Mucosa of stomach (tissue), 1 donor: ENCODE measurements around the gene SLU7.

Experiments used
- H3K27me3 ChIP-seq: one replicate; pipeline ENCODE4 v1.7.0; 2013; ENCODE audit warnings: mild to moderate bottlenecking, low read length; ENCODE audit not compliant: control insufficient read depth, insufficient read depth
- H3K36me3 ChIP-seq: one replicate; pipeline ENCODE4 v1.7.0; 2013; ENCODE audit warnings: low read length; ENCODE audit not compliant: control insufficient read depth, insufficient read depth
- H3K4me1 ChIP-seq: one replicate; pipeline ENCODE4 v1.7.0; 2013; ENCODE audit warnings: mild to moderate bottlenecking, low read length; ENCODE audit not compliant: control insufficient read depth, insufficient read depth
- H3K4me3 ChIP-seq: one replicate; pipeline ENCODE4 v1.7.0; 2013; ENCODE audit warnings: low read length
- H3K9ac ChIP-seq: one replicate; pipeline ENCODE4 v1.7.0; 2013; ENCODE audit warnings: mild to moderate bottlenecking, low read length, moderate library complexity
- H3K9me3 ChIP-seq: one replicate; pipeline ENCODE4 v1.7.0; 2013; ENCODE audit warnings: mild to moderate bottlenecking, low read length, moderate library complexity; ENCODE audit not compliant: control insufficient read depth
- donor health status: Pancreatic carcinoma.

SLU7 gene

GRCh38 chr5:160458806-160459800, 40.2 kb upstream of the SLU7 start:
- H3K36me3 ChIP-seq: no peaks in the 10 kb centered on the region
- peaks cover 6% of the 10 kb centered on the region for H3K4me1 ChIP-seq
- no peak overlapping the region for H3K4me3 ChIP-seq
- no peaks in the 10 kb centered on the region for H3K27me3 ChIP-seq
- H3K9ac ChIP-seq: no peak overlapping the region
- H3K9me3 ChIP-seq: no peaks in the 10 kb centered on the region

GRCh38 chr5:160457252-160457651, 38.4 kb upstream of the SLU7 start:
- Histone ChIP-seq H3K27me3 (no peaks in the 10 kb centered on the region), H3K4me1 (no peaks in the 10 kb centered on the region), H3K9me3 (no peaks in the 10 kb centered on the region), H3K4me3 (no peak overlapping the region), H3K9ac (no peak overlapping the region), H3K36me3 (no peaks in the 10 kb centered on the region)

DNA sequence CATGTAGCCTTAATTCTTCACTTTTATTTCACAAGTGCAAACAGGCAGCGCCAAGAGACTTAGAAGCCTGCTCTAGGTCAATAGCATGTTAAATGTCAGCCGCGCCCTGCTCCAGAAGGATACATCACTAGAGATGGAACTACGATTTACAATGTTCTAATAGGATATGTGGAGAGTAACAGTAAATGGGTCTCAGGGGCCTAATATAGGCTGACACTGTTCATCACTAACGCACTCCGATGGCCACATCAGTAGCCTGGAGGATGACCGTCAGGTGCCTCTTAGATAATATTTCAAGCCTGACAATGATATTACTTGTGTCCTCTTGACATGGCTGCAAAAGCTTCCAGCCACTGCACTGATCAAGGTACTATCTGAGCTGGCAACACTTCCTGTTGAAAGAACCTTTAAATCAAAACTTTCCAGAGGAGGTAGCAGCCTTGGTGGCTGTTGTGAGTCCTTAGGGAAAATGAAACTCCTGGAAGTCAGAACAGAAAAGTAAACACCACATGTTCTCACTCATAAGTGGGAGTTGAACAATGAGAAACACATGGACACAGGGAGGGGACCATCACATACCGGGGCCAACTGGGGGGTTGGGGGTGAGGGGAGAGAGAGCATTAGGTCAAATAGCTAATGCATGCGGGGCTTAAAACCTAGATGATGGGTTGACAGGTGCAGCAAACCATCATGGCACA, 37.7 kb upstream of the SLU7 start:
- no peaks in the 10 kb centered on the region for H3K4me1 ChIP-seq
- no peak overlapping the region for H3K9ac ChIP-seq
- H3K4me3 ChIP-seq: no peak overlapping the region
- no peaks in the 10 kb centered on the region for H3K27me3 ChIP-seq
- no peaks in the 10 kb centered on the region for H3K36me3 ChIP-seq
- no peaks in the 10 kb centered on the region for H3K9me3 ChIP-seq

DNA sequence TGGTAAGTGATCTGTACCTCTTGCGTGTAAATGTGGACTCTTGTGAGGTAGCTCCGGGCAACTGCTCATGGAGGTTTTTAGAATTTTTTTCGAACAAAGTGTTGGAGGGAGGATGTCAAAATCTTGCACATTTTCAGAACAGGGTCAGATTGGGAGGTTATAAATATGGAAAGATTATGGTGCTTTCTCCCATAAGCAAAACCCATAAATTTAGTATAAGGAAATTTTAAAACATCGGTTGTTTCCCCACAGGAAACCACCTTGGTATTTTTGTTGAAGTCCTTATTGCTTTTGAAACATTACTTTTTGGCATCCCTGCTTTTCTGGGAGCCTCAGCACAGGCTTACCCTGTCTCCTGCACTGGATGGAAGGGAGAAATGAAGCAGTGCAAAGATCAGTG, 36.7 kb upstream of the SLU7 start:
- Histone ChIP-seq H3K4me1 (no peaks in the 10 kb centered on the region), H3K9me3 (no peaks in the 10 kb centered on the region), H3K36me3 (no peaks in the 10 kb centered on the region), H3K9ac (no peak overlapping the region), H3K4me3 (no peak overlapping the region), H3K27me3 (no peaks in the 10 kb centered on the region)

DNA sequence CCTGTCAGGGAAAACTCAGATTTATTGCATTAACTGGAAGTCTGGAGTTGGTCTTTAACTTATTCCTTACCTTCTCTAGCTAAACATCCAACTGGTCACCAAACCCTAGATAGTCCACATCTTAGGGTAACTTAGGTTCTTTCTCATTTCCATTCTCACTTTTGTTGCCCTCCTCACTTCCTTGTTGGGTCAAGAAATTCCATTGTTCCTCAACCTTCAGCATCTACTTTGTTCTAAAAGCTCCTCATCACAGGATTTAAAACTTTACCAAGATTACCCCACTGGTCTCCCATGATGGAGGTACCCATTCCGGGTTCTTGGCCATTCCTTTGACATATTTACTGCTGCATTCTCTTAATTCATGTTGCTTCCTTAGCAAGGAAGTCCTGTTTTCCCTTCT, 34.9 kb upstream of the SLU7 start:
- Histone ChIP-seq H3K27me3 (no peaks in the 10 kb centered on the region), H3K9ac (no peak overlapping the region), H3K4me1 (no peaks in the 10 kb centered on the region), H3K4me3 (no peak overlapping the region), H3K36me3 (no peaks in the 10 kb centered on the region), H3K9me3 (no peaks in the 10 kb centered on the region)

DNA sequence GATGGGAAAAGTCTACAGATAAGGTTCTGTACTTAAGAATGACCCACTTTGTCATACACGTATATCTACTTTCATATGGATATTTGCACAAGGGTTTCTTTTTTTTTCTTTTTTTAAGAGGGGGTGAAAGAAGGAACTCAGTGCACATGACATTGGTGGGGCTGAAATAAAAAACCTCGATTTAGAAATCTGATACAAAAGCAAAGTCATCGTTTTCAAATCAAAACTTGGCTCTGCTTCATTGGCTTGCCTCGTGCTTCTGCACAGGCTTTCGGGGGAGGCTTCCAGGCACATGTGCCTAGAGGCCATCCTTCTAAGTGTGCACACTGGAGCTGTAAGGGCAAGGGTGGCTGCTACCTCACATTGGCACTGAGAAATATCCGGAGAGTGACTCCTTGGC, 33.9 kb upstream of the SLU7 start:
- Histone ChIP-seq H3K9me3 (no peaks in the 10 kb centered on the region), H3K4me3 (no peak overlapping the region), H3K27me3 (no peaks in the 10 kb centered on the region), H3K36me3 (no peaks in the 10 kb centered on the region), H3K9ac (no peak overlapping the region), H3K4me1 (no peaks in the 10 kb centered on the region)

DNA sequence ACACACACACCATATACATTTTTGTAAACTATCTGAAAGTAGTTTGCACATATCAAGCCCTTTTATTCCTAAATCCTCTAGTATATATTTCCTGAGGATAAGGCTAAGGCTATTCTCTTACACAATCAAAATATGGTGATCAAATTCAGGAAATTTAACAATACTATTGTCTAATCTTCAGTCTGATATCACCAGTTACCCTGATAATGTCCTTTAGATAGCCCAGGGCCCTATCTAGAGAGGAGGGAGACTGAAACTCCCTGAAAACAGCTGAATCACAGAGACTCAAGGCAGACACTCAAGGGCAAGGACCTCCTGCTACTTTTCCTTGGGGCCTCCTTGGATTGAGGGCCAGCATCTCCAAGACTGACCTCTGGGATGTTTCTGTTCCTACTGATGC, 33.2 kb upstream of the SLU7 start:
- no peaks in the 10 kb centered on the region for H3K36me3 ChIP-seq
- H3K4me3 ChIP-seq: no peak overlapping the region
- H3K9ac ChIP-seq: no peak overlapping the region
- H3K4me1 ChIP-seq: no peaks in the 10 kb centered on the region
- no peaks in the 10 kb centered on the region for H3K27me3 ChIP-seq
- H3K9me3 ChIP-seq: no peaks in the 10 kb centered on the region

GRCh38 chr5:160451281-160451680, 32.4 kb upstream of the SLU7 start:
- Histone ChIP-seq H3K9me3 (no peaks in the 10 kb centered on the region), H3K4me3 (no peak overlapping the region), H3K9ac (no peak overlapping the region), H3K4me1 (no peaks in the 10 kb centered on the region), H3K27me3 (no peaks in the 10 kb centered on the region), H3K36me3 (no peaks in the 10 kb centered on the region)

DNA sequence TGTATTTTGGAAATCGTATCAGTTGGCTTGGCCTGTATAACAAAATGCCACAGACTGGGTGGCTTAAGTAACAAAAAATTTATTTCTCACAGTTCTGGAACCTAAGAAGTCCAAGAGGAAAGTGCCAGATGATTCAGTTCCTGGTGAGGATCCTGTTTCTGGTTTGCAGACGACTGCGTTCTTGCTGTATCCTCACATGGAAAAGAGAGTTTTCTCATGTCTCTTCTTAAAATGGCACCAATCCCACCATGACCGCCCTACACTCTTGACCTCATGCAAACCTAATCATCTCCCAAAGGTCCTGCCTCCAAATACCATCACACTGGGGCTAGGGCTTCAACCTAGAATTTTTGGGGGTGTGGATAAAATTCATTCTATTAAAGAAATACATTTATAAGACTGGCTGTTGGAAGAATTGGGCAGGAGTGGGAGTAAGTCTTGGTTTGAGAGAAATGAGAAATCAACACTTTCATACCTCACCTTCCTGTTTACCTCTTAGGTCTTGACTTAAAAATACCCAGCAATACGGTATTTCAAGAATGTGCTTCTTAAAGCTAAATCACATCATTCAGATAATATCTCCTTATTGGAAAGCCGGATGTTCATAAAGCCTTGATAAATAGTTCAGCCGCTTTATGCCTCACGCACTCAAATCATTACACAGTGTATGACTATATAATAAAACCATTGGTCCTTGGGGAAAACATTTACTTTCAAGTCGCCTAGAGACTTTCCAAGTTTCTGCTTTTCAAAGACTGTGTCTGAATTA, 31.5 kb upstream of the SLU7 start:
- Histone ChIP-seq H3K4me3 (no peak overlapping the region), H3K9me3 (no peaks in the 10 kb centered on the region), H3K4me1 (no peaks in the 10 kb centered on the region), H3K27me3 (no peaks in the 10 kb centered on the region), H3K9ac (no peak overlapping the region), H3K36me3 (no peaks in the 10 kb centered on the region)

DNA sequence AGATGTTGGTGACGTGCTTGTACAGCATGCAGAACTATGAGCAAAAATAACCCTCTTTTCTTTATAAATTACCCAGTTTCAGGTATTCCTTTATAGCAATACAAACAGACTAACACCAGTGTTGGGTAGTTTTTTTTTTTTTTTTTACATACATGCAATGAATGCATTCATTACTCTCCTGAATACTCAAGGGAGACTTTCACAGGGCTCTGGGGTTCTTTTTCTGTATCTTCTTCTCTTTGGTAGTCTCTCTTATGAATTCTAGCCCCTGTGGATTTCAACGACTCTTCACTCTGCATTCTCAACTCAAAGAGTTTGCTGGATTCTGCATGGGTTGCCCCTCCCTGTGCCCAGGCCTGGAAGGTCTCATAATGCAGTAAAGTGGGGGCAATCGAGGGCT, 30.6 kb upstream of the SLU7 start:
- Histone ChIP-seq H3K36me3 (no peaks in the 10 kb centered on the region), H3K9ac (no peak overlapping the region), H3K4me3 (no peak overlapping the region), H3K27me3 (no peaks in the 10 kb centered on the region), H3K4me1 (no peaks in the 10 kb centered on the region), H3K9me3 (no peaks in the 10 kb centered on the region)

DNA sequence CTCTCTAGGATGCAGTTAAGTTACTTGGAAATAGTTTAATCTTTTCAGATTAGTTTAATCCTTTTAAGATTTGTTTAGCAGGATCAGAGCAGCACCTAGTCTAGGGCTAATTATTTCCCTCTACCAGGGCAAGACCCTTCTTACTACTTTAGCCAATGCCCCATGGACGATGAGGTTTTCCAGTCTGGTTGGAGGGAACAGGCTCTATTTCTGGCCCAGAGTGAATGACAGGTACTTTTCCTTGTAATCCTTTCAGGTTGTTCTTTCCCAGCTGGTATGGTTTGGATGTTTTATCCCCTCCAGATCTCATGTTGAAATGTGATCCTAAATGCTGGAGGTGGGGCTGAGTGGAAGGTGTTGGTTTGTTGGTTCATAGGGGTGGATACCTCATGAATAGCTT, 30.0 kb upstream of the SLU7 start:
- Histone ChIP-seq H3K9ac (no peak overlapping the region), H3K36me3 (no peaks in the 10 kb centered on the region), H3K4me1 (no peaks in the 10 kb centered on the region), H3K4me3 (no peak overlapping the region), H3K9me3 (no peaks in the 10 kb centered on the region), H3K27me3 (no peaks in the 10 kb centered on the region)

GRCh38 chr5:160445751-160446150, 26.9 kb upstream of the SLU7 start:
- H3K9ac ChIP-seq: no peak overlapping the region
- H3K4me1 ChIP-seq: no peaks in the 10 kb centered on the region
- no peaks in the 10 kb centered on the region for H3K36me3 ChIP-seq
- no peak overlapping the region for H3K4me3 ChIP-seq
- H3K9me3 ChIP-seq: no peaks in the 10 kb centered on the region
- no peaks in the 10 kb centered on the region for H3K27me3 ChIP-seq
